Embryonic facial prominence (tissue), 1 donor: Measurements from ENCODE around the gene PNRC1.
"Not testable (repeated sequence)": the region's sequence is repeated elsewhere in the genome, so short reads cannot be mapped to it uniquely, and the experiment has no call there.

ENCODE experiments used
- DNase-seq: peaks from one replicate; pipeline ENCODE4 v3.0.0-alpha.2; 2016; ENCODE audit errors: extremely low spot score

PNRC1 gene

GRCh38 chr6:89059227-89059626 lies 21.3 kb upstream of the PNRC1 start:
- DNase-seq, result no peak

- no peak for DNase-seq
Observed at GRCh38 chr6:89063881-89064280, 16.7 kb upstream of the PNRC1 start.

GRCh38 chr6:89064931-89065330 lies 15.6 kb upstream of the PNRC1 start:
- not testable (repeated sequence) for DNase-seq

GRCh38 chr6:89066121-89066520 lies 14.4 kb upstream of the PNRC1 start:
- DNase-seq, result not testable (repeated sequence)

- DNase-seq, result no peak
Observed at GRCh38 chr6:89066940-89067646, 13.5 kb upstream of the PNRC1 start.

GRCh38 chr6:89067796-89068195 lies 12.8 kb upstream of the PNRC1 start:
- no peak for DNase-seq

GRCh38 chr6:89068695-89069094 lies 11.9 kb upstream of the PNRC1 start:
- no peak for DNase-seq

GRCh38 chr6:89069536-89070163 lies 10.9 kb upstream of the PNRC1 start:
- DNase-seq, result no peak

- DNase-seq, result no peak
Observed at GRCh38 chr6:89071036-89071435, 9.5 kb upstream of the PNRC1 start.

GRCh38 chr6:89073014-89073620 lies 7.4 kb upstream of the PNRC1 start:
- no peak for DNase-seq

- no peak for DNase-seq
Observed at GRCh38 chr6:89073840-89074239, 6.7 kb upstream of the PNRC1 start.

GRCh38 chr6:89079511-89080234 lies 878 bp upstream of the PNRC1 start:
- peak; percentile 55 for DNase-seq

GRCh38 chr6:89081129-89081422 lies 525 bp downstream of the PNRC1 start:
- DNase-seq, result no peak

GRCh38 chr6:89081423-89082322 lies 1.1 kb downstream of the PNRC1 start:
- peak; percentile 97 for DNase-seq

- no peak for DNase-seq
Observed at GRCh38 chr6:89082486-89082891, 1.9 kb downstream of the PNRC1 start.

- no peak for DNase-seq
Observed at GRCh38 chr6:89084542-89084941, 4.0 kb downstream of the PNRC1 start.

- DNase-seq, result no peak
Observed at GRCh38 chr6:89084954-89085353, 4.4 kb downstream of the PNRC1 start.

GRCh38 chr6:89085409-89086205 lies 5.1 kb downstream of the PNRC1 start:
- DNase-seq, result no peak

- no peak for DNase-seq
Observed at GRCh38 chr6:89087881-89088280, 7.3 kb downstream of the PNRC1 start.

GRCh38 chr6:89098461-89098860 lies 17.9 kb downstream of the PNRC1 start:
- DNase-seq, result no peak

GRCh38 chr6:89100114-89100513 lies 19.6 kb downstream of the PNRC1 start:
- no peak for DNase-seq
